GM19372 (cell line): Measurements from ENCODE around the gene STXBP4.

ENCODE experiments used
- ATAC-seq: cut with Tn5 transposase; IDR thresholded peaks from one replicate; pipeline ENCODE4 v1.9.1; 2021; ENCODE audit warnings: mild to moderate bottlenecking, low read depth, moderate library complexity; ENCODE audit not compliant: unreplicated experiment

The STXBP4 gene

GRCh38 chr17:54968262-54968987 is at the start of gene STXBP4, which contains the start of gene COX11:
STXBP4 (plus strand) TSS chr17:54968765; CDS start chr17:54986220, 17,455 bp downstream.
COX11 (minus strand) TSS chr17:54968654; CDS start chr17:54968646, 8 bp downstream.
- ATAC-seq: peak; percentile 85

DNA sequence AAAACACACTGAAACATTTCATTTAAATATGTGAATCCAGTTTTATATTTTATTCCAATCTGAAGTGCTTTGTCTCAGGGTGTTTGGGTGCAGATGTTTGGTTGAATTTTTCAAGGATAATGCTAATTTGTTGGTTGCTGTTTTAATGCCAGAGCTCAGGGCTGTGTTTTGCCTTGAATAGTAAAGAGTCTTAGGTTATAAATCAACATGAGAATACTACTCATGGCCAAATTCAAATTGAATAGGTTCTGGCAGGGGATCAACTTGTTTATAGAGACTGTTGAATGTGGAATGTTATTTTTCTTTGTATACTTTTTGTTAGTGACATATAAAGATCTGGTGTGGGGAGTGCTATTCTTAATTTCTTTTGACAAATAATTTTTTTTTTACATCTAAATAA is 49.1 kb upstream of the STXBP4 start:
- no peak for ATAC-seq

GRCh38 chr17:54920819-54921218 is 47.7 kb upstream of the STXBP4 start:
- ATAC-seq: no peak

DNA sequence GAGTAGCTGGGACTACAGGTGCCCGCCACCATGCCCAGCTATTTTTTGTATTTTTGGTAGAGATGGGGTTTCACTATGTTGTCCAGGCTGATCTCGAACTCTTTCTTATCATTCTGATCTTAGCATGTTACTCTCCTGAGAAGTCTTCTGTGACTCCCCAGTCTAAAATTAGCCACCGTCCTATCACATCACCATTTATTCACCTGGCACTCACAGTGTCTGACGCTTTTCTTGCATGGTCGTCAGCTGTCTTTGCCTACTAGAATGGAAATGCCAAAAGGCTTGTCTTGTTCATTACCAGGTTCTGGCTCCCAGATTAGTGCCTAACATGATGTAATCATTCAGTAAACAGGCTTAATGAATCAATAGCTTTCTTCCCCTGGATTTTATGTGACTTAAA is 44.2 kb upstream of the STXBP4 start:
- no peak for ATAC-seq

GRCh38 chr17:54927525-54927924 is 41.0 kb upstream of the STXBP4 start:
- ATAC-seq: no peak

DNA sequence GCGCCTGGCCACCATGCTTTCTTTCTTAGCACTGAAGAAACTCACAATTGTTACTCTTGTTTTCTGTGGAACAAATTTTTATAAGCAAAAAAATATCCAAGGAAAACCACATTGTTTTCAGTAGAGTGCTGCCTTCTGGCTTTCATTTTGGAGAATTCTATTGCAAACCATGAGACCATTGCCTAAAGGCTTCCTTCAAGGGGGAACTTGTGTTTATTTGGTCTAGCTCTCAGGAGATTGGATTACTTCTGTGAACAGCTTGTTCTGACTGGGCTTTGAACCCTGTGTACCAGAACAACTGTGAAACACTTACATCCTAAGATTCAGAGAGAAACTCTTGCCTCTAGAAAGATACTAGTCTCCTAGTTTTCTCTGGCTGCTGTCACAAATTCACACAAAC is 35.9 kb upstream of the STXBP4 start:
- no peak for ATAC-seq

DNA sequence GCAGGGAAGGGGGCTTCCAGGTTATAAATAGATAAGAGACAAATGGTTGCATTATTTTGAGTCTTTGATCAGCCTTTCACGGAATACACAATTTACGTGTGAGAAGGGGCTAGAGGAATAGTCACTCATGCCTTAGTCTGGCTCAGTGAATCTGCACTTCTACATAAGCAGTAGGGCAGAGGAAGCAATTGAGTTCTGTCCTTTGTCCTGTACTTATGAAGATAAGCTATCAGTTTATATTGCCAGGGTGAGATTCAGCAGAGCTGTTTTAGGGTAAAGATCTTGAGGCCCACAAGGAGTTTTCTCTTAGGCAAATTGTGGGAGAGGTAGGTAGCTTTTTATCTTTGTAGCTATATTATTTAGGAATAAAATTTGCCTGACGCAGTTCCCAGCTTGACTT is 34.6 kb upstream of the STXBP4 start:
- no peak for ATAC-seq

- no peak for ATAC-seq
These were observed 33.1 kb upstream of the STXBP4 start for GRCh38 chr17:54935471-54935870.

DNA sequence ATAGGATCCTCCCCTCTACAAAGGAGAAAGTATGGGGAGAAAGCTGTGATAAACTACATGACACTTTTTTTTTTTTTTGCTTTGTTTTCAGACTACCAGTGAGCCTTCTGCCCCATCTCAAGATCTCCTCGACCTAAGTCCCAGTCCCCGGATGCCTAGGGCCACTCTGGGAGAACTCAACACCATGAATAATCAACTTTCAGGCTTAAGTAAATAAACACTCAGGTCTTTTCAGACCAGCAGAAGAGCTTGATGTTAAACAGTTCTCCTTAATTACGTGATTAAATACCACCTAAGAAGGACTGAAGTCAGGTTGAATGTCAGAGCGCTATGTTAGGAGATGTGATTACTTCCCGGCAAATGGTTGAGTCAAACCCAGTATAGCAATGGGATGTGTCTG is 31.5 kb upstream of the STXBP4 start:
- ATAC-seq: no peak

DNA sequence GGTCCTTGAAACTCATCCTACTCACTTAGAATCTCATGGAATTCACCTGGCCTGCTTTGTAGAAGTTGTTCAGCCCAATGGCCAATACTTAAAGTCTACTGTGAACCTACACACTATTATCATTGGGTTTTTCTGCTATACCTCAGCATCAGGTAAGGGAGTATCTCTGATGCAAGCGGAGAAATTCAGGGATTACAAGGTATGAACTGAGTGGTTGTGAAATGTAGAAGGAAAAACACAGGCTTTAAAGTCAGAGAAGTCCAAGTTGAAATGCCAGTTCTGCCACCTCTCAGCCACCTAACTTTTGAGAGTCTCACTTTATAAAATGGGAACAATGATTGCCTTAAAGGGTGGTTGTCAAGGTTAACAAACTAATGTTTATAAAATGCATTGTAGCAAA is 31.1 kb upstream of the STXBP4 start:
- ATAC-seq: no peak

- ATAC-seq: no peak
These were observed 27.3 kb upstream of the STXBP4 start for GRCh38 chr17:54941285-54941684.

- no peak for ATAC-seq
These were observed 23.8 kb upstream of the STXBP4 start for GRCh38 chr17:54944796-54945195.

DNA sequence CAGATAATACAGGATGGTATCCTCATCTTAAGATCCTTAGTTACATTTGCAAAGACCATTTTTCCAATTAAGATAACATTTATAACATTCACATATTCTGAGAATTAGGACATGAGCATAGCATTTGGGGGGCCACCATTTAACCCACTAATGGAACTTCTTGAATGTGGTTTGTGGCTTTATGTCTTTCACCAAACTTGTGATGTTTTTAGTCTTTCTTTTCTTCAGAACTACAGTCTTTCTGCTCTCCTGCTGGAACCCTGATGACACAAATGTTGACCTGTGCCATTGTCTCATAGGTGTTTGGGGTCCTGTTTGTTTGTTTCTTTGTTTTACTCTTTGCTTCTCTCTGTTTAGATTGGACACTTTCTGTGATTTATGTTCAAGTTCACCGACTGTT is 23.3 kb upstream of the STXBP4 start:
- ATAC-seq: no peak

DNA sequence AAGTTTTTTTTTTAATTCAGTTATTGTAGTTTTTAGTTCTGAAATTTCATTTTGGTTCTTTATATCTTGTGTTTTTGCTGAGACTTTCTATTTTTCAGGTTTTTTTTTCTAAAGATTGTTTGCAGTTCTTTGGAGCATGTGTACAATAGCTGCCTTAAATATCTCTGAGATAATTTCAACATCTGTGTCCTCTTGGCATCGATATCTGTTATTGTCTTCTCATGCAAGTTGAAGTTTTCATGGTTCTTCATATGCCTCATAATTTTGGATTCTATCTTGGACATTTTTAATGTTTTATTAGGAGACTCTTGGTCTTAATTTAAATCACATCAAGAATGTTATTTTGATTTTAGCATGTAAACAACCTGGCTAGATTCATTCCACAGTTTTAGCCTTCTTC is 22.9 kb upstream of the STXBP4 start:
- no peak for ATAC-seq

DNA sequence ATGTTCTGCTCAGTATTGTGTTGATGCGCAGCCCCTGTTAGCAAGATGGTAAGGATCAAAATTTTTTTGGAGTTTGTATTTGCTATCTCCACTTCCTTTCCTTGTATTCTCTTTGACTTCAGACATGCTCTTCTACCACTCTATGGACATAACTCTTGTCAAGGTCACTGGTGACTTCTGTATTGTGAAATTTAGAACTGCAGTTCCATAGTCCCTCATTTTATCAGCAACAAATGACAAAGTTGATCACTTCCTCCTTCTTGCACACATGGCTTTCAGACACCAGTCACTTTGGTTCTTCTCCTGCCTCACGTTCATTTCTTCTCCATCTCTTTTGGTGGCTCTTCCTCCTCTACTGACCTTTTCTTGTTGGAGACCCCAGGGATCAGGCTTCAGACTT is 21.2 kb upstream of the STXBP4 start:
- ATAC-seq: no peak

GRCh38 chr17:54948380-54948779 is 20.2 kb upstream of the STXBP4 start:
- ATAC-seq: no peak

GRCh38 chr17:54950116-54950515 is 18.4 kb upstream of the STXBP4 start:
- no peak for ATAC-seq

DNA sequence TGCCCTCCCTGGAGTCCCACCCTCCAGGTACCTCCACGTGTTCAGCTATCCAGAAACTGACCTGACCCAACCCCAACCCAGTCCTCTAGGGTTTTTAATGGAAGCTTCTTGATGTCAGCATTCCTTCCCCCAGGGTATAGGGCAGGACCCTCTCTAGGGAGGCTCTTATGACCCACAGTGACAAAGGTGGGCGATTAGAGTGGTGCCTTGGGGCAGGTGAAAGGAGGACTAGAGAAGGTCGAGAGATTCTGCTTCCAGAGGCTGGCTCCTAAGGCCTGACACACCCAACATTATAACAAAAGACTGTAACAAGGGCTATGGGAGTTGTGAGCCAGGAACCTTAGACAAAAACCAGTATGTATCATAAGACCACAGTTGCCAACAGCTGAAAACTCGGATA is 17.3 kb upstream of the STXBP4 start:
- no peak for ATAC-seq

GRCh38 chr17:54956791-54957190 is 11.8 kb upstream of the STXBP4 start:
- no peak for ATAC-seq

- peak; percentile 24 for ATAC-seq
These were observed 824 bp upstream of the STXBP4 start for GRCh38 chr17:54967621-54968261.

DNA sequence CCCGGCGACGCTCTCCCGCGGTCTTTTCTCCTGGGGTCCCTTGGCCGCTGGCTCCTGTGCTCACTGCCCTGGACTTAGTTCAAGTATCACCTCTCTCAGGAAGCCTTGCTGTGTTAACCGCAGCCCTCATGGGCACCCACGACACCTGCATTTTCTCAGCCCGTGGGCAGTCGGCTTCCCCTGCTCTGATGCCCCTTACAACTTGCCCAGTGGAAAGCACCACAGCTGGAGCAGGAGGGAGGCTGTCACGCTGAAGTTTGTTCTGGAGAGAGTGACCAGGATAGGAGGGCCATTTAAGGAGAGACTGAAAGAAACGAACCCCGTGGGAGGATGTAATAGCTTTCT is 395 bp downstream of the STXBP4 start:
- peak; percentile 30 for ATAC-seq
